Ishikawa (cell line): Measurements from ENCODE around the gene PSTPIP2.

ENCODE experiments used
- CEBPB ChIP-seq: IDR thresholded peaks from 2 replicates; pipeline ENCODE4 v1.6.1; 2012
- CREB1 ChIP-seq: IDR thresholded peaks from 2 replicates; pipeline ENCODE4 v1.6.1; 2012; ENCODE audit warnings: low read depth
- EGR1 ChIP-seq: IDR thresholded peaks from 2 replicates; pipeline ENCODE4 v1.6.1; 2012
- EP300 ChIP-seq: IDR thresholded peaks from 2 replicates; pipeline ENCODE4 v1.6.1; 2012; ENCODE audit warnings: borderline replicate concordance
- FOXM1 ChIP-seq: IDR thresholded peaks from 2 replicates; pipeline ENCODE4 v1.6.1; 2012; ENCODE audit warnings: low read depth, borderline replicate concordance
- NFIC ChIP-seq: IDR thresholded peaks from 2 replicates; pipeline ENCODE4 v1.6.1; 2012
- RAD21 ChIP-seq: IDR thresholded peaks from 2 replicates; pipeline ENCODE4 v1.6.1; 2012; ENCODE audit warnings: low read depth
- TAF1 ChIP-seq: IDR thresholded peaks from 2 replicates; pipeline ENCODE4 v1.6.1; 2012; ENCODE audit warnings: low read depth, mild to moderate bottlenecking
- TCF12 ChIP-seq: IDR thresholded peaks from 2 replicates; pipeline ENCODE4 v1.6.1; 2012; ENCODE audit warnings: low read depth
- TEAD4 ChIP-seq: IDR thresholded peaks from 2 replicates; pipeline ENCODE4 v1.6.1; 2012
- YY1 ChIP-seq: IDR thresholded peaks from 2 replicates; pipeline ENCODE4 v1.6.1; 2012; ENCODE audit warnings: low read depth
- ZBTB7A ChIP-seq: IDR thresholded peaks from 2 replicates; pipeline ENCODE4 v1.6.1; 2012; ENCODE audit warnings: low read depth
- TF ChIP-seq, protein P1 (sequence below): IDR thresholded peaks from 2 replicates; pipeline ENCODE4 v1.6.1; 2012
- TF ChIP-seq, protein P2 (sequence below): IDR thresholded peaks from 2 replicates; pipeline ENCODE4 v1.6.1; 2012
- TF ChIP-seq, protein P3 (sequence below): IDR thresholded peaks from 2 replicates; pipeline ENCODE4 v1.6.1; 2012; ENCODE audit warnings: low read depth, mild to moderate bottlenecking

Gene PSTPIP2

DNA sequence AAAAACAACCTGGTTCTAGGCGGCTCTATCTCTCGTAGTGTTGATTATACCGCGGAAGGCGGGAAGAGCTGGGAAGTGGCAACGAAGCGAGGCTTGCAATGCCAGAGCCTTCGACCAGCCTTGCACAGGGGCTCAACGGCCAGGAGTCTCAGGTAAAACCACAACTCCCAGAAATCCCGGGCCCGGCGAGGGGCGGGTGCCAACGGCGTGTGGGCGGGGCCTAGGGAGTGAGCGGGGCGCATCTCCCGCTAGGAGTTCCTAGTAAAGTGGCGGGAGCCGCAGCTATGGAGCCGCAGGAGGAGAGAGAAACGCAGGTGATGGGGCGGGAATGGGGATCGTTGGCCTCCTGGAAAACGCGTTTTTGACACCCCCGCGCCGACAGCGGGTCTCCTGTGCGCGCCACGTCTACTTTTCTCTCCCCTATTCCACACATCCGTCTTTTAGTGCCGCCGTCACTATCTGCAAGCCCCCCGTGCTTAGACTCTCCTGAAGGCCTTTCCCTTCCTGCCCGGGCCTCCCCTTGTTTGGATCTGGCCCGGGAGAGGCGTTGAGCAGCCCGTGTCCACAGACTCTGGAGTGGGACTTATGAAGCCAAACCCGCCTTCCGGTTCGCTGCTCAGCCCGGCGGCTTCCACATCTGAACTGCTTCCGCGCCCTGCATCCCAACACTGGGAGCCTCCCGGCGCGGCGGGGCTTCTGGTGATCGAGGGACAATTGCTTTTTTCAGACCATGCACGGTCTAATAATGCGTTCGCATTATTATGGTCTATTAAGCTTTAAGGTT is 32.3 kb upstream of the PSTPIP2 start, which contains the start of gene HAUS1:
HAUS1 (plus strand) TSS at position 258 of the 784 bp plus-strand sequence; CDS start at position 285, 27 bp downstream.
- TF ChIP-seq FOXM1 (no peak), TCF12 (no peak), EGR1 (no peak), ZBTB7A (no peak; the same call in 1 of the 2 replicates), EP300 (no peak), RAD21 (no peak), YY1 (0 out of 2 replicates have a peak, but pooled peaks have one; percentile 32), TAF1 (peak; percentile 82), CREB1 (no peak), TEAD4 (no peak; the same call in 1 of the 2 replicates), NFIC (no peak), CEBPB (no peak)
- TF ChIP-seq, protein P1, sequence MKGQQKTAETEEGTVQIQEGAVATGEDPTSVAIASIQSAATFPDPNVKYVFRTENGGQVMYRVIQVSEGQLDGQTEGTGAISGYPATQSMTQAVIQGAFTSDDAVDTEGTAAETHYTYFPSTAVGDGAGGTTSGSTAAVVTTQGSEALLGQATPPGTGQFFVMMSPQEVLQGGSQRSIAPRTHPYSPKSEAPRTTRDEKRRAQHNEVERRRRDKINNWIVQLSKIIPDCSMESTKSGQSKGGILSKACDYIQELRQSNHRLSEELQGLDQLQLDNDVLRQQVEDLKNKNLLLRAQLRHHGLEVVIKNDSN: no peak
- TF ChIP-seq, protein P2, sequence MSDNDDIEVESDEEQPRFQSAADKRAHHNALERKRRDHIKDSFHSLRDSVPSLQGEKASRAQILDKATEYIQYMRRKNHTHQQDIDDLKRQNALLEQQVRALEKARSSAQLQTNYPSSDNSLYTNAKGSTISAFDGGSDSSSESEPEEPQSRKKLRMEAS: peak; percentile 92
- TF ChIP-seq, protein P3, sequence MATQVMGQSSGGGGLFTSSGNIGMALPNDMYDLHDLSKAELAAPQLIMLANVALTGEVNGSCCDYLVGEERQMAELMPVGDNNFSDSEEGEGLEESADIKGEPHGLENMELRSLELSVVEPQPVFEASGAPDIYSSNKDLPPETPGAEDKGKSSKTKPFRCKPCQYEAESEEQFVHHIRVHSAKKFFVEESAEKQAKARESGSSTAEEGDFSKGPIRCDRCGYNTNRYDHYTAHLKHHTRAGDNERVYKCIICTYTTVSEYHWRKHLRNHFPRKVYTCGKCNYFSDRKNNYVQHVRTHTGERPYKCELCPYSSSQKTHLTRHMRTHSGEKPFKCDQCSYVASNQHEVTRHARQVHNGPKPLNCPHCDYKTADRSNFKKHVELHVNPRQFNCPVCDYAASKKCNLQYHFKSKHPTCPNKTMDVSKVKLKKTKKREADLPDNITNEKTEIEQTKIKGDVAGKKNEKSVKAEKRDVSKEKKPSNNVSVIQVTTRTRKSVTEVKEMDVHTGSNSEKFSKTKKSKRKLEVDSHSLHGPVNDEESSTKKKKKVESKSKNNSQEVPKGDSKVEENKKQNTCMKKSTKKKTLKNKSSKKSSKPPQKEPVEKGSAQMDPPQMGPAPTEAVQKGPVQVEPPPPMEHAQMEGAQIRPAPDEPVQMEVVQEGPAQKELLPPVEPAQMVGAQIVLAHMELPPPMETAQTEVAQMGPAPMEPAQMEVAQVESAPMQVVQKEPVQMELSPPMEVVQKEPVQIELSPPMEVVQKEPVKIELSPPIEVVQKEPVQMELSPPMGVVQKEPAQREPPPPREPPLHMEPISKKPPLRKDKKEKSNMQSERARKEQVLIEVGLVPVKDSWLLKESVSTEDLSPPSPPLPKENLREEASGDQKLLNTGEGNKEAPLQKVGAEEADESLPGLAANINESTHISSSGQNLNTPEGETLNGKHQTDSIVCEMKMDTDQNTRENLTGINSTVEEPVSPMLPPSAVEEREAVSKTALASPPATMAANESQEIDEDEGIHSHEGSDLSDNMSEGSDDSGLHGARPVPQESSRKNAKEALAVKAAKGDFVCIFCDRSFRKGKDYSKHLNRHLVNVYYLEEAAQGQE: peak; percentile 5; the same call in 1 of the 2 replicates

DNA sequence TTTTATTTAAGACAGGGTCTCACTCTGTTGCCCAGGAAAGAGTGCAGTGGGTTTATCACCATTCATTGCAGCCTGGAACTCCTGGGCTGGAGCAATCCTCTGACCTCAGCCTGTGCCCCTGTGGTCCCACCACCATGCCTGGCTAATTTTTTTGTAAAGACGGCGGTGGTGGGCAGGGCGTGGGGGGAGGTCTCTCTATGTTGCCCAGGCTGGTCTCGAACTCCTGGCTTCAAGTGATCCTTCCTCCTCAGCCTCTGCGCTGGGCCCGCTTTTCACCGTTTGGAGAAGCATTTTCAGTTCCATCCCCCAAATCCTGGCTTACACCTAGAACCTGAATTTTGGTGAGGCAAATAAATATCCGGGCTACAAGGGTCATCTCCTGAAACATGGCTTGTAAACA is 27.4 kb upstream of the PSTPIP2 start:
- TF ChIP-seq ZBTB7A: no peak
- TF ChIP-seq CREB1: no peak
- no peak for TF ChIP-seq NFIC
- TF ChIP-seq EP300: no peak

DNA sequence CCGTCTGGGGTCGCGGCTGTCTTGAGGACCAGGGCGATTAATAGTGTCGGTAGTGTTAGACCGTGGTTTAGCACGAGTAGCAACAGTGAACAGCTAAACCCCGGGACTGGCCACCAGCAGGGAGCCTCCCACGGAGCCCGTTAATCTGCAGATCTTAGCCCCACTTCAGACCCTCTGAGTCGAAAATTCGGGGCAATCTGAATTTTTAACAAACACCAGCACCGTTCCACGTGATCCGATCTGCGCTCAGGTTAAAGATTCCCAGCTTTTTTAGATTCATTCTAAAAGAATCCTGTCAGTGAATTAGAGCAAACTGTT is 26.5 kb upstream of the PSTPIP2 start:
- TF ChIP-seq ZBTB7A (no peak), EP300 (no peak), TAF1 (no peak), YY1 (no peak), FOXM1 (no peak), CREB1 (no peak), CEBPB (no peak), RAD21 (no peak), EGR1 (no peak), TEAD4 (no peak), TCF12 (no peak), NFIC (no peak)
- TF ChIP-seq, protein P3: no peak
- TF ChIP-seq, protein P1: no peak
- TF ChIP-seq, protein P2: no peak

DNA sequence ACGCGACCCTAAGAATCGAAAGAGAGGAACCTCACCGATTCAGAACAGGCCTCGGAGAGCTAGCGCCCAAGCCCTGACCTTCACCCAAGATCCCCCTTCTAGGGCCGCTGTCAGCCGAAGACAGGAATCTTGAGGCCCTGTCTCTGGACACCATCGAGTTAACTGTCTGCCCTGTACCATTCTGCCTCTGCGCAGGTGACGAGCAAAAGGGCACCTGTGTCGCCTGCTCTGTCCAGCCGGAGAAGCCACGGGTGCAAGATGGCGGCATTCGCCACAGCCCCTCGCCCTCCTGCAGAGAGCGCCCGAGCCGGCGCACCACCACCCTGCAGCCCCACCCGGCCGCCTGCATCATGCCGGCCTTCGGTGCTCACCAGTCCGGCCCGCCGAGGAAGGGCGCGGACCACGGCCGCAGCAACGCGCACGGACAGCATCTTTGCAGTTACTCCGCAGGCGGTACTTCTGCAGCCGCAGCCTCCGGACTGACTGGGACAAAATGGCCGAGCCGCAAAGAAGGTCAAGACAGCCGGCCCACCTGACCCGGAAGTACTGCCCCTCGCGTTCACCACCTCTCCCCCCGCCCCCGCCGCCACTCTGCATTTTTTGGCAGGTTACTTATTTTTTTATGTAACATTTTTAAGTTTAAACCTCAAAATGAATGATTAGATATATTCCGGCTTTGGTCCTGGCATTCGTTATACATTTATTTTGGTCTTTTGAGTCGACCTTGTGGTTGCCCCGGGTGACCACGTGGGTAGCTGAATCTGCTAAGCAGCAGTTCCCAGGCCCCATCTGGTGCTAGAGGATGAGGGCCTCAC is 25.9 kb upstream of the PSTPIP2 start, which contains the start of gene ATP5F1A:
ATP5F1A (minus strand) TSS at position 496 of the 815 bp plus-strand sequence; CDS start at position 431, 65 bp downstream.
- TF ChIP-seq CEBPB (no peak; the same call in 1 of the 2 replicates), EGR1 (peak; percentile 65; the same call in 1 of the 2 replicates), YY1 (peak; percentile 96), TCF12 (peak; percentile 48), CREB1 (no peak), TAF1 (peak; percentile 90), TEAD4 (peak; percentile 58), ZBTB7A (no peak), FOXM1 (no peak)
- TF ChIP-seq, protein P2: peak; percentile 90
- TF ChIP-seq, protein P3: no peak
- TF ChIP-seq, protein P1: peak; percentile 88
